Skeletal muscle tissue (tissue), 4 donors: Measurements from ENCODE around the gene ZNRF1. TPM values are rescaled to one million over a fixed set of nuclear protein-coding genes. Genes with fewer than 3 reads are reported as not detected.
A peak's percentile ranks its signal among the peaks of the same experiment; 100 is the strongest.
"Not testable (repeated sequence)": the region's sequence is repeated elsewhere in the genome, so short reads cannot be mapped to it uniquely, and the experiment has no call there.

ENCODE experiments used
- H3K27ac ChIP-seq: one replicate; pipeline ENCODE4 v1.7.0; 2013; ENCODE audit warnings: mild to moderate bottlenecking, low read depth, low read length, inconsistent platforms
- H3K27me3 ChIP-seq, 3 donors: one replicate each; pipeline ENCODE4 v1.7.0; 2013; ENCODE audit warnings: low read length in 3 of 3; ENCODE audit not compliant: control insufficient read depth in 3 of 3, insufficient read depth in 3 of 3
- H3K36me3 ChIP-seq, 3 donors: one replicate each; pipeline ENCODE4 v1.7.0; 2013; ENCODE audit warnings: low read length in 3 of 3; ENCODE audit not compliant: control insufficient read depth in 3 of 3, insufficient read depth in 3 of 3
- H3K4me1 ChIP-seq, 3 donors: one replicate each; pipeline ENCODE4 v1.7.0; 2013; ENCODE audit warnings: low read length in 3 of 3, mild to moderate bottlenecking in 3 of 3; ENCODE audit not compliant: control insufficient read depth in 3 of 3, insufficient read depth in 3 of 3
- H3K4me3 ChIP-seq, 3 donors: one replicate each; pipeline ENCODE4 v1.7.0; 2013; ENCODE audit warnings: low read length in 3 of 3
- H3K9ac ChIP-seq, 3 donors: one replicate each; pipeline ENCODE4 v1.7.0; 2013; ENCODE audit warnings: low read length in 3 of 3, mild to moderate bottlenecking in 3 of 3, moderate library complexity in 2 of 3, low read depth in 1 of 3
- H3K9me3 ChIP-seq, 3 donors: one replicate each; pipeline ENCODE4 v1.7.0; 2013; ENCODE audit warnings: low read length in 3 of 3; ENCODE audit not compliant: control insufficient read depth in 3 of 3
- total RNA-seq: library from RNA; depleted of rRNA; stranded (reverse); fragments of >200 nt; gene quantifications from one replicate; pipeline ENCODE4 v1.2.3, GENCODE V29; 2014
- donor health status: Osteomylitis.

ZNRF1 gene
- total RNA-seq, 1 donor from 2014 or later = 7.8 TPM

GRCh38 chr16:75023009-75023408 is 24.2 kb downstream of the ZNRF1 start:
- Histone ChIP-seq H3K4me3 (no peak overlapping the region), H3K27ac (no peak overlapping the region), H3K9me3 (peaks cover 0 to 3% (median 3%) of the 10 kb centered on the region in 3 donors), H3K36me3 (peaks cover 0 to 2% (median 0%) of the 10 kb centered on the region in 3 donors), H3K9ac (no peak overlapping the region), H3K27me3 (no peaks in the 10 kb centered on the region), H3K4me1 (peaks cover 7 to 11% (median 8%) of the 10 kb centered on the region in 3 donors)

DNA sequence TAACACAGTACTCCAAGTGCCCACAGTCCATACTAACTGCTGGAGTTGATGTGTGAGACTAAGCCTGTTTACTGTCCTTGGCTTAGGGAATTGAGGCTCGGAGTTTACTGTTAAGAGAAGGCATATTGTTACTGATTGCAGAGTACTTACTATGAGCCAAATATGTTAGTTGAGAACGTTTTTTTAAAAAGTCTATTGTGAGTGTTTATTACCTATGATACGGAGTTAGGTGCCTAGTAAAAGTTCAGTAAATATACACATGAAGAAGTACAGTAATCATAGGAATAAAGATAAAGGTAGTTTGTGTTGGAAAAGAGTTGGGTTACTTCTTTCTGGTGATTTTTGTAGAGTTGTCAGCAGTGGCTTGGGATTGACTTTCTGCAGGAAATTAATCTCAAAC is 25.4 kb downstream of the ZNRF1 start:
- Histone ChIP-seq H3K27ac (no peak overlapping the region), H3K27me3 (no peaks in the 10 kb centered on the region), H3K9me3 (peaks cover 0 to 3% (median 3%) of the 10 kb centered on the region in 3 donors), H3K4me3 (no peak overlapping the region), H3K4me1 (peaks cover 4 to 11% (median 7%) of the 10 kb centered on the region in 3 donors), H3K9ac (no peak overlapping the region), H3K36me3 (peaks cover 0 to 2% (median 0%) of the 10 kb centered on the region in 3 donors)

GRCh38 chr16:75024594-75024993 is 25.8 kb downstream of the ZNRF1 start:
- Histone ChIP-seq H3K9me3 (peaks cover 0 to 3% (median 3%) of the 10 kb centered on the region in 3 donors), H3K4me3 (no peak overlapping the region), H3K36me3 (peaks cover 0 to 2% (median 0%) of the 10 kb centered on the region in 3 donors), H3K27me3 (no peaks in the 10 kb centered on the region), H3K9ac (no peak overlapping the region), H3K4me1 (peaks cover 4 to 11% (median 7%) of the 10 kb centered on the region in 3 donors), H3K27ac (no peak overlapping the region)

GRCh38 chr16:75025761-75026160 is 26.9 kb downstream of the ZNRF1 start:
- Histone ChIP-seq H3K27me3 (no peaks in the 10 kb centered on the region), H3K27ac (peak overlapping the region; percentile 28), H3K4me1 (peaks cover 4 to 11% (median 7%) of the 10 kb centered on the region in 3 donors), H3K9ac (peak overlapping the region in 1 of 3 donors; percentile 30), H3K4me3 (no peak overlapping the region), H3K9me3 (peaks cover 0 to 3% (median 3%) of the 10 kb centered on the region in 3 donors), H3K36me3 (peaks cover 0 to 2% (median 0%) of the 10 kb centered on the region in 3 donors)

DNA sequence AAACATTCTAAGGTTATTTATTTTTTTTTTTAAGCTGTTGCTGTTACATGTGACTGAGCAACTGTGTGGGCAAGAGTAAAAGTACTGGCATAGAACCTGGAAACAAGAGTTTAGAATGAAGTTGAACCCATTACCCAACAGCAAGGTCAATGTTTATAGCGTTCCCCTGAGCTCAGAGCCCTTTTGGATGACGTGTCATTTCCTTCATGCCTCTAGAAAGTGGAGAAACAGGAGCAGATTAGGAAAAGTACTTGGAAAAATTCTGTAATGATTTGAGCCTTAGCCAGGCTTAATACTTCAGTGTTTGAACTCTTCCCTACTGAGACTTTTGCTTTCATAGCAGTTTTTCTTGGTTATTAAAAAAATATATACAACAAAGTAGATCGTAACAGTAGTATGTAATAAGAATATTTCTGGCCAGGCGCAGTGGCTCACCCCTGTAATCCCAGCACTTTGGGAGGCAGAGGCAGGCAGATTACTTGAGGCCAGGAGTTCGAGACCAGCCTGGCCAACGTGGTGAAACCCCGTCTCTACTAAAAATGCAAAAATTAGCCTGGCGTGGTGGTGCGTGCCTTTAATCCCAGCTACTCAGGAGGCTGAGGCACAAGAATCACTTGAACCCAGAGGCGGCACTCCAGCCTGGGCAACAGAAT is 27.5 kb downstream of the ZNRF1 start:
- peak overlapping the region; percentile 28 for H3K27ac ChIP-seq
- H3K4me3 ChIP-seq, H3K9me3 ChIP-seq, H3K36me3 ChIP-seq, H3K27me3 ChIP-seq, H3K9ac ChIP-seq: not testable (repeated sequence)
- peaks cover 4 to 11% (median 7%) of the 10 kb centered on the region in 3 donors for H3K4me1 ChIP-seq

- Histone ChIP-seq H3K4me1 (peaks cover 4 to 11% (median 7%) of the 10 kb centered on the region in 3 donors), H3K27ac (peak overlapping the region; percentile 28), H3K9ac (no peak overlapping the region), H3K4me3 (no peak overlapping the region), H3K36me3 (no peaks in the 10 kb centered on the region), H3K27me3 (no peaks in the 10 kb centered on the region), H3K9me3 (no peaks in the 10 kb centered on the region)
Measured at GRCh38 chr16:75026892-75027391, 28.1 kb downstream of the ZNRF1 start.

GRCh38 chr16:75027520-75028300 is 28.9 kb downstream of the ZNRF1 start:
- Histone ChIP-seq H3K27me3 (no peaks in the 10 kb centered on the region), H3K9ac (no peak overlapping the region), H3K9me3 (no peaks in the 10 kb centered on the region), H3K36me3 (no peaks in the 10 kb centered on the region), H3K4me1 (peaks cover 4 to 11% (median 7%) of the 10 kb centered on the region in 3 donors), H3K27ac (no peak overlapping the region), H3K4me3 (no peak overlapping the region)

- H3K4me1 ChIP-seq = peaks cover 4 to 11% (median 7%) of the 10 kb centered on the region in 3 donors
- no peak overlapping the region for H3K4me3 ChIP-seq
- H3K9me3 ChIP-seq = no peaks in the 10 kb centered on the region
- no peak overlapping the region for H3K27ac ChIP-seq
- no peak overlapping the region for H3K9ac ChIP-seq
- H3K36me3 ChIP-seq = no peaks in the 10 kb centered on the region
- H3K27me3 ChIP-seq = no peaks in the 10 kb centered on the region
Measured at GRCh38 chr16:75028544-75029135, 29.8 kb downstream of the ZNRF1 start.

DNA sequence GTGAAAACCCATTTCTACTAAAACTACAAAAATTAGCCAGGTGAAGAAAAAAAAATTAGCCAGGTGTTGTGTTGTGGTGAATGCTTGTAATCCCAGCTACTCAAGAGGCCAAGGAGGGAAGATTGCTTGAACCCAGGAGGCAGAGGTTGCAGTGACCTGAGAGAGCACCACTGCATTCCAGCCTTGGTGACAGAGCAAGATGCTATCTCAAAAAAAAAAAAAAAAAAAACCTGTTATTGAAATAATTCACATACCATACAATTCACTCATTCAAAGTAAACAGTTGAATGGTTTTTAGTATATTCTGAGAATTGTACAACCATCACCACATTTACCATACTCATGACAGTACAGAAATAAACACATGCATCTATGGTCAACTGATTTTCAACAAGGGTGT is 31.0 kb downstream of the ZNRF1 start:
- Histone ChIP-seq H3K9me3 (no peaks in the 10 kb centered on the region), H3K36me3 (no peaks in the 10 kb centered on the region), H3K4me1 (peaks cover 3 to 5% (median 4%) of the 10 kb centered on the region in 3 donors), H3K27ac (no peak overlapping the region), H3K9ac (no peak overlapping the region), H3K27me3 (no peaks in the 10 kb centered on the region), H3K4me3 (no peak overlapping the region)
